Endothelial cell of umbilical vein (primary cell): ENCODE measurements around the gene NBEAL2.

ENCODE experiments used
- CTCF ChIP-seq, 2 donors: IDR thresholded peaks; 1 replicate in 1 of 2; 2 replicates in 1 of 2; pipeline ENCODE4 v1.5.1; 2011; ENCODE audit warnings: low read length in 2 of 2, mild to moderate bottlenecking in 2 of 2, moderate library complexity in 2 of 2, control low read depth in 1 of 2, inconsistent platforms in 1 of 2, low read depth in 1 of 2; ENCODE audit not compliant: insufficient read depth in 1 of 2; ENCODE audit errors: extremely low read depth in 1 of 2
- POLR2AphosphoS5 ChIP-seq: IDR thresholded peaks from 2 replicates; pipeline ENCODE4 v1.6.1; 2012; ENCODE audit warnings: low read depth, mild to moderate bottlenecking, control low read depth, low read length, moderate library complexity; ENCODE audit not compliant: insufficient read depth

- TF ChIP-seq CTCF (IDR thresholded peaks at IDR 0.05; ENCODE audit: extremely low read depth in 1 of 2, insufficient read depth in 1 of 2, low read depth in 1 of 2, low read length in 2 of 2) (no peak), POLR2AphosphoS5 (no peak)
These were observed 13.8 kb downstream of the NBEAL2 start for GRCh38 chr3:46993292-46993691.
